HepG2 (cell line): ENCODE results near the gene CYB5D1. TPM values are rescaled to one million over a fixed set of nuclear protein-coding genes. Genes with fewer than 3 reads are reported as not detected.
A peak's percentile ranks its signal among the peaks of the same experiment; 100 is the strongest.

ENCODE experiments used
- AKNA ChIP-seq: sonication (generic); formaldehyde crosslinking; IDR thresholded peaks from 2 replicates; pipeline ENCODE4 v1.4.0; 2020; ENCODE audit warnings: missing genetic modification reagents, borderline replicate concordance
- ARID5B ChIP-seq: IDR thresholded peaks from 2 replicates; pipeline ENCODE4 v1.4.0; 2020; ENCODE audit warnings: mild to moderate bottlenecking, missing genetic modification reagents
- BHLHE40 ChIP-seq: IDR thresholded peaks from 2 replicates; pipeline ENCODE4 v1.6.1; 2011; ENCODE audit warnings: low read length, improper control_type of control experiment
- FOXO1 ChIP-seq: sonication (generic); formaldehyde crosslinking; IDR thresholded peaks from 2 replicates; pipeline ENCODE4 v1.4.0; 2020; ENCODE audit warnings: missing genetic modification reagents
- MLLT10 ChIP-seq: sonication (generic); formaldehyde crosslinking; IDR thresholded peaks from 2 replicates; pipeline ENCODE4 v1.4.0; 2020; ENCODE audit warnings: missing genetic modification reagents
- SAP130 ChIP-seq: IDR thresholded peaks from 2 replicates; pipeline ENCODE4 v1.6.1; 2016; ENCODE audit warnings: low read depth
- ZKSCAN8 ChIP-seq: IDR thresholded peaks from 2 replicates; pipeline ENCODE4 v1.6.1; 2016; ENCODE audit warnings: borderline replicate concordance, missing genetic modification reagents, missing compliant biosample characterization
- ZNF670 ChIP-seq: sonication (generic); formaldehyde crosslinking; IDR thresholded peaks from 2 replicates; pipeline ENCODE4 v1.8.0; 2022; ENCODE audit warnings: mild to moderate bottlenecking, missing genetic modification reagents, borderline replicate concordance
- ZNF749 ChIP-seq: sonication (generic); formaldehyde crosslinking; IDR thresholded peaks from 2 replicates; pipeline ENCODE4 v1.8.0; 2022; ENCODE audit warnings: mild to moderate bottlenecking, missing genetic modification reagents, moderate library complexity, borderline replicate concordance
- ZNF879 ChIP-seq: sonication (generic); formaldehyde crosslinking; IDR thresholded peaks from 2 replicates; pipeline ENCODE4 v1.8.1; 2023; ENCODE audit warnings: missing genetic modification reagents
- polyA plus RNA-seq, 8 experiments: library from polyadenylated mRNA; depleted of rRNA in 3 of 8; stranded (reverse) in 7 of 8; unstranded in 1 of 8; fragments of >200 nt; fragmentation: Illumina TruSeq in 4 of 8; extraction: Trizol in 4 of 8; gene quantifications; 2 replicates each; pipeline versions ENCODE4 v1.2.1 to v1.2.3, GENCODE V29; 2011 to 2016; ENCODE audit warnings: low read depth in 4 of 8, missing spikeins in 1 of 8, mixed read lengths in 1 of 8; ENCODE audit not compliant: insufficient read depth in 1 of 8
- total RNA-seq, 5 experiments: library from RNA; depleted of rRNA; stranded (reverse); fragments of >200 nt; fragmentation: Illumina TruSeq; extraction: Trizol; gene quantifications; 2 replicates each; pipeline ENCODE4 v1.2.3, GENCODE V29; 2016; ENCODE audit warnings: low read depth in 1 of 5

CYB5D1 gene
- total and polyA plus RNA-seq, 2 of the 13 experiments (the other 11 are each of a cell fraction or from before 2014, with no cell fraction given): 8.9 to 17.0 TPM

- TF ChIP-seq AKNA (no peak), ZNF879 (no peak), SAP130 (CRISPR knock-in tag) (0 out of 2 replicates have a peak, but pooled peaks have one; percentile 9), ZNF749 (CRISPR knock-in tag) (no peak), ZKSCAN8 (CRISPR knock-in tag) (0 out of 2 replicates have a peak, but pooled peaks have one; percentile 22), MLLT10 (no peak), ARID5B (CRISPR knock-in tag) (0 out of 2 replicates have a peak, but pooled peaks have one; percentile 10), FOXO1 (CRISPR knock-in tag) (no peak), BHLHE40 (no peak), ZNF670 (CRISPR knock-in tag) (no peak)
Observed at GRCh38 chr17:7897773-7898172, 40.0 kb downstream of the CYB5D1 start (continued).
